22Rv1 (cell line): ENCODE results near the gene ZFP62.

Experiments
- H3K27ac ChIP-seq: fragments of 450-650 bp; 2 replicates; pipeline ENCODE4 v1.5.1; 2017
- ZFX ChIP-seq: fragments of 450-650 bp; IDR thresholded peaks from 2 replicates; pipeline ENCODE4 v1.6.1; 2017; ENCODE audit warnings: antibody characterized with exemption, borderline replicate concordance
- TF ChIP-seq, protein P1 (sequence below): fragments of 450-650 bp; IDR thresholded peaks from 2 replicates; pipeline ENCODE4 v1.5.1; 2017; ENCODE audit warnings: mild to moderate bottlenecking

ZFP62 gene

DNA sequence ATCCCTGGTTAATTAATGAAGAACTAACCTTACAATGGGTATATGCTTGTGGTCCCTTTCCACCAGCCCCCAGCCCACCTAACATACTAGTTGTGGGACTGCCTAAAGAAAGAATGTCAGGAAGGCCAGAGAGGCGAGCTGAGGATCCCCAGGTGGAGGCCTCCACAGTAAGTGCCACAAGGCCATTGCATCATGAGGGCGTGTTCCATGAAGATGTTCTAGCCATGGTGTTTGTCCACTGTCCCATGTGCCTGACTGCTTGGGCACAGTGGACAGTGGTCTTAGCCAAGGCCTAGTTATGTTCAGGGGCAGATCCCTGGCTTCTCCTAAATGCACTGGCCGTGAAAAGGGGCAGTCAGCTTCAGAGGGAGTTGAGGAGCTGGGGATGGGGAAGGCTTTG, 21.1 kb downstream of the ZFP62 start:
- no peak overlapping the region for H3K27ac ChIP-seq
- TF ChIP-seq, protein P1, sequence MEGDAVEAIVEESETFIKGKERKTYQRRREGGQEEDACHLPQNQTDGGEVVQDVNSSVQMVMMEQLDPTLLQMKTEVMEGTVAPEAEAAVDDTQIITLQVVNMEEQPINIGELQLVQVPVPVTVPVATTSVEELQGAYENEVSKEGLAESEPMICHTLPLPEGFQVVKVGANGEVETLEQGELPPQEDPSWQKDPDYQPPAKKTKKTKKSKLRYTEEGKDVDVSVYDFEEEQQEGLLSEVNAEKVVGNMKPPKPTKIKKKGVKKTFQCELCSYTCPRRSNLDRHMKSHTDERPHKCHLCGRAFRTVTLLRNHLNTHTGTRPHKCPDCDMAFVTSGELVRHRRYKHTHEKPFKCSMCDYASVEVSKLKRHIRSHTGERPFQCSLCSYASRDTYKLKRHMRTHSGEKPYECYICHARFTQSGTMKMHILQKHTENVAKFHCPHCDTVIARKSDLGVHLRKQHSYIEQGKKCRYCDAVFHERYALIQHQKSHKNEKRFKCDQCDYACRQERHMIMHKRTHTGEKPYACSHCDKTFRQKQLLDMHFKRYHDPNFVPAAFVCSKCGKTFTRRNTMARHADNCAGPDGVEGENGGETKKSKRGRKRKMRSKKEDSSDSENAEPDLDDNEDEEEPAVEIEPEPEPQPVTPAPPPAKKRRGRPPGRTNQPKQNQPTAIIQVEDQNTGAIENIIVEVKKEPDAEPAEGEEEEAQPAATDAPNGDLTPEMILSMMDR = no peak
- no peak for TF ChIP-seq ZFX

DNA sequence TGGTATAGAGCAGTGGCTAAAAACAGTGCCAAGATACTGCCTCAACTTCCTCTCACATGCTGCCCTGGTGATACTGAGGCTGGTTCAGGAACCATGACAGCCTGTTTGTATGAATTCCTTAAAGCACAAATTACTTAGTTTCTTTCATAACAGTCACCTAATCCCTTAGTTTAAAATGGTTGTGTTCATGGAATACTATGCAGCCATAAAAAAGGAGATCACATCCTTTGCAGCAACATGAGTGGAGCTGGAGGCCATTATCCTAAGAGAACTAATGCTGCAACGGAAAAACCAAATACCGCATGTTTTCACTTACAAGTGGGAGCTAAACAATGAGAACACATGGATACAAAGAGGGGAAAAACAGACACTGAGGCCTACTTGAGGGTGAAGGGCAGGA, 21.8 kb downstream of the ZFP62 start:
- TF ChIP-seq ZFX = no peak
- TF ChIP-seq, protein P1 = no peak
- H3K27ac ChIP-seq = no peak overlapping the region

DNA sequence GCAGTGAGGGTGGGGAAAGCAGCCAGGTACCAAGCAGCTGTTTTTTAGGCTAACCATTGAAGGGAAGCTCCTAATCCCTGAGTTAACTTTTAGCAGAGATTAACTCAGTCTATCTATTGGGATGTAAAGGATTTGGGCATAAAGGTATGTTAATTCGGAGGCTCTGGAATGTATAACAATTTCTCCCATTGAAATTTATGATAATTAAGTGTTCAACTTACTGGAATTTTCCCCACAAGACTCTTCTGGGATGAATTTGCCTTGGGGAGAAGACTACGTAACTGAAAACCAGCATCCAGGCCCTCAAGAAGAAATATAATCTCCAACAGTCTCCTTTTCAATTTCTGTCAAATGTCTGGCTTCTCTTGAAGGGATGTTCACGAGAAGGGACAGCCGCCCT, 23.6 kb downstream of the ZFP62 start:
- TF ChIP-seq, protein P1 = no peak
- TF ChIP-seq ZFX = no peak
- H3K27ac ChIP-seq = no peak overlapping the region

DNA sequence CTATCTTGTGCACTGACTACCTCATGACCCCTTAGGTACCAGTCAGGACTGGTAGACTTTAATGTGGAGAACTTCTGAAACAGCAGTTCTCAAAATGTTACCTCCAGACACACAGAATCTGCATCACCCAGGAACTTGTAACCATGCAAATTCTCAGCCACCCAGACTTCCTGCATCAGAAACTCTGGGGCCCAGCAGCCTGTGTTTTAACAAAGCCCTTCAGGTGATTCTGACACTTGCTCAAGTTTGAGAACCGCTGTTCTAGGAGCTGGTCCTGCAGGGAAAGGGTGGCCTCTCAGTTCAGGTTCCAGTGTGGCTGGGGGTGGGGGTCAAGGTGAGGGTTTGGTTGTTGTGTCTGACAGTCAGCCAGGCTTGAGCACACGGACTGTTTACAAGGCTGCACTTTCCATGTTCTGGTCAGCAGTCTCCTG, 28.4 kb downstream of the ZFP62 start:
- TF ChIP-seq, protein P1 = no peak
- no peak for TF ChIP-seq ZFX
- H3K27ac ChIP-seq = no peak overlapping the region

DNA sequence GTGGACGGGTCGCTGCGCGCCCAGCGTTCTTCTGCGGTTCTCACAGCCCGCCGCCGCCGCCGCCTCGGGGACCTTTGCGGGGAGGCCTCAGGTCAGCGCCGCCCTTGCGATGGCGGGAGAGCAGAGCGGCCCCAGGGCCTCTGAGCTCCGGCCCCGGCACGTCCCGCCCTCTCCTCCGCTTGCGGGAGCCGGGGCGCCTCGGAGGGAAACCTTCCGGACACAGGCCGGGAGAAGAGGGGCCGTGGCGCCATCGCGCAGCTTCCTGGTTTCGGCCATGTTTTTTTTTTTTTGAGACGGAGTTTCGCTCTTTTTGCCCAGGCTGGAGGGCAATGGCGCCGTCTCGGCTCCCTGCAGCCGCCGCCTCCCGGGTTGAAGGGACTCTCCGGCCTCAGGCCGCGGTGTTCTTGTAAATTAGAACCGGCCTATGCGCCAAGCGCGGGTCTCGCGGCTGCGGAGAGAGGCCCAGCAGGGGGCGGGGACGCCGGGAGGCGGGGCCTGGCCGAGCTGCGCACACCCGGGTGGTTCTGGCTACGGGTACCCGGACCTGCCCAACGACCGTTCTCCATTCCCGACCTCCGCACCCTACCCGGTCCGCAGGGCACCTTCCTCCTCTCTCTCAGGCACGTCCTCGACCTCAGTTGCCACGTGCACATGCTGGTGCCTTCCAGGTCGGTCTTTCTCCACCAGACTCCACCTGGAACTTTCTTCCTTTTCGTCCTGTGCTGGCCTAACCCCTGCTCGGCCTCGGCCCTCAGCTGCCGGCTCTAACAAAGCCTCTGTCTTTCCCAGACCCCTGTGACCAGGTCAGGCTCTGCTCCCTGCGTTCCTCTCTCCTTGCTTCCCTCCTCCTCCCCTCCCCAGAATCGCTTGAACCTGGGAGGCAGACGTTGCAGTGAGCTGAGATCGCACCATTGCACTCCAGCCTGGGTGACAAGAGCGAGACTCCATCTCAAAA, 29.7 kb downstream of the ZFP62 start:
- no peak for TF ChIP-seq ZFX
- TF ChIP-seq, protein P1 = no peak
- peak overlapping the region; percentile 69 for H3K27ac ChIP-seq

DNA sequence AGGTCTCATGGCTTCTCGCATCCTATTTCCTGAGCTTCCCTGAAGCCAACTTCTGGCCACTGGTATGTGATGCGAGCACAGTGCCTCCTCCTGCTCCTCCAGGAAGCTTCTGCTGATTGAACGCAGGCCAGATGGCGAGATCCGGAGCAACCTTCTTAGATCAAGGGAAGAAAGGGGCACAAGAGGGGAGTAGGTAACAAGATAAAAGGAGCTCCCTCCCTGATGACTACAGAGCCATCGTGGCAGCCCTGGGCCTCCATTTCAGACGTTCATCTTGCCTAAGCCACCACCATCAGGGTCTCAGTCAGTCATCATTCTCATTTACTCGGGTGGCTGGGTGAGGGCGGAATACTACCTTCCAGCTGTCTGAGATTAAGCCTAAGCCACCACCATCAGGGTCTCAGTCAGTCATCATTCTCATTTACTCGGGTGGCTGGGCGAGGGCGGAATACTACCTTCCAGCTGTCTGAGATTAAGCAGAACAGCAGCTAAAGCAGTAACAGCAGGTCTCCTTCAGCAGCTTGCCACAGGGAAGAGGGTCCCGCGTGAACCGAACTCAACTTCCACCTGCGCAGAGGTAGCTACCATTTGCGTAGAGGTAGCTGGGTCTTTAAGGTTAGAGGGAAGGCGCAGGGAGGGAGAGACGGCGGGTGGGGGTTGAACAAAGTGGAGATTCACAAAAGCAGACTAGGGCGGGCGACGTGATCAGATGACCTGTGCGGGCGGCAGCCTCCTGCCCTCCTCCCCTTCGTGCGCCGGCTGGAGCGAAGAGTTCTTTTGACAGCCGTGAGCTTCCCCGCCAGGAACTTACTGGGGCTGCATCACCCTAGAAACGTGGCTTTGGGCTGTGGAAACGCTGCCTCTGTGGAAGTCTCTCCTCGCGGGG, 30.6 kb downstream of the ZFP62 start:
- TF ChIP-seq, protein P1 = no peak

More for the DNA sequence above, 30.6 kb downstream of the ZFP62 start:
- peak overlapping the region; percentile 69 for H3K27ac ChIP-seq
